GM23338 (cell line): ENCODE results near the gene ATP1B3.

Experiments used
- CREB1 ChIP-seq: fragments of 250-450 bp; sonication (Bioruptor Pico); IDR thresholded peaks from 2 replicates; pipeline ENCODE4 v1.5.0; 2020; ENCODE audit warnings: low read depth, mild to moderate bottlenecking, moderate library complexity
- EZH2 ChIP-seq: fragments of 200-600 bp; sonication (generic); IDR thresholded peaks from one replicate; pipeline ENCODE4 v1.8.0; 2017; ENCODE audit warnings: antibody characterized with exemption, mild to moderate bottlenecking, low read depth; ENCODE audit not compliant: unreplicated experiment
- EZH2phosphoT487 ChIP-seq: fragments of 200-600 bp; sonication (generic); IDR thresholded peaks from one replicate; pipeline ENCODE4 v1.8.1; 2018; ENCODE audit warnings: antibody characterized with exemption; ENCODE audit not compliant: unreplicated experiment
- JUNB ChIP-seq: IDR thresholded peaks from one replicate; pipeline ENCODE4 v1.6.1; 2016; ENCODE audit warnings: antibody characterized with exemption; ENCODE audit not compliant: unreplicated experiment
- NANOG ChIP-seq: IDR thresholded peaks from 2 replicates; pipeline ENCODE4 v1.6.1; 2016; ENCODE audit warnings: antibody characterized with exemption, borderline replicate concordance
- POLR2AphosphoS5 ChIP-seq: IDR thresholded peaks from 2 replicates; pipeline ENCODE4 v1.6.1; 2016; ENCODE audit warnings: antibody characterized with exemption, low read depth
- STAT1 ChIP-seq: IDR thresholded peaks from one replicate; pipeline ENCODE4 v1.6.1; 2016; ENCODE audit warnings: antibody characterized with exemption; ENCODE audit not compliant: unreplicated experiment
- ZNF114 ChIP-seq: fragments of 250-450 bp; sonication (Bioruptor Pico); IDR thresholded peaks from 2 replicates; pipeline ENCODE4 v1.5.0; 2020; ENCODE audit warnings: mild to moderate bottlenecking, moderate library complexity
- ZNF331 ChIP-seq: fragments of 250-450 bp; sonication (Bioruptor Pico); IDR thresholded peaks from 2 replicates; pipeline ENCODE4 v1.5.0; 2020; ENCODE audit warnings: low read depth, mild to moderate bottlenecking, moderate library complexity
- TF ChIP-seq, protein P1 (sequence below), 2 experiments: fragments of 200-600 bp in 1 of 2; sonication (generic) in 1 of 2; conservative IDR thresholded peaks; 2 replicates each; pipeline versions ENCODE4 v1.5.1 to v1.6.1; 2016 to 2017; ENCODE audit warnings: antibody characterized with exemption in 2 of 2, low read depth in 2 of 2, mild to moderate bottlenecking in 2 of 2, moderate library complexity in 1 of 2
- TF ChIP-seq, protein P2 (sequence below): IDR thresholded peaks from one replicate; pipeline ENCODE4 v1.6.1; 2018; ENCODE audit warnings: antibody characterized with exemption; ENCODE audit not compliant: unreplicated experiment
- TF ChIP-seq, protein P3 (sequence below): fragments of 250-450 bp; sonication (Bioruptor Pico); IDR thresholded peaks from 2 replicates; pipeline ENCODE4 v1.5.0; 2020; ENCODE audit warnings: mild to moderate bottlenecking, moderate library complexity
- TF ChIP-seq, protein P4 (sequence below): IDR thresholded peaks from 2 replicates; pipeline ENCODE4 v1.6.1; 2016; ENCODE audit warnings: antibody characterized with exemption

DNA sequence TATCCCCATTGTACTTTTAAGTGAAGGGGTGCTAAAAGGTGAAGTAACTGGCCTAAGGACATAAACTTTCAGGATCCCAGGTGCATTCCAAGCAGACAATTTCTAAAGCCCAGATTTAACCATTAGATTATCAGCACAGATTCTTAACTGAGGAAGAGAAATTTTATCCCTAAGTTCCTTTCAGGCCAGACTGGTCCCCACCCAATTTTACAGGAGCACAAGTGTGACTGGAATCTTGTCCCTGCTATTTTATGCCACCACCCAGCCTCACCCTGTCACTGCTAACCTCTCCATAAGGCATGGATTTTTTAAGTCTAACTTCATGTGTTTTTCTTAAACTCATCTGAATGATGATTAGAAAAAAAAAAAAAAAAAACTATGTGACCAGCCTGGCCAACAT is 37.1 kb upstream of the ATP1B3 start:
- TF ChIP-seq POLR2AphosphoS5: no peak
- TF ChIP-seq, protein P1, sequence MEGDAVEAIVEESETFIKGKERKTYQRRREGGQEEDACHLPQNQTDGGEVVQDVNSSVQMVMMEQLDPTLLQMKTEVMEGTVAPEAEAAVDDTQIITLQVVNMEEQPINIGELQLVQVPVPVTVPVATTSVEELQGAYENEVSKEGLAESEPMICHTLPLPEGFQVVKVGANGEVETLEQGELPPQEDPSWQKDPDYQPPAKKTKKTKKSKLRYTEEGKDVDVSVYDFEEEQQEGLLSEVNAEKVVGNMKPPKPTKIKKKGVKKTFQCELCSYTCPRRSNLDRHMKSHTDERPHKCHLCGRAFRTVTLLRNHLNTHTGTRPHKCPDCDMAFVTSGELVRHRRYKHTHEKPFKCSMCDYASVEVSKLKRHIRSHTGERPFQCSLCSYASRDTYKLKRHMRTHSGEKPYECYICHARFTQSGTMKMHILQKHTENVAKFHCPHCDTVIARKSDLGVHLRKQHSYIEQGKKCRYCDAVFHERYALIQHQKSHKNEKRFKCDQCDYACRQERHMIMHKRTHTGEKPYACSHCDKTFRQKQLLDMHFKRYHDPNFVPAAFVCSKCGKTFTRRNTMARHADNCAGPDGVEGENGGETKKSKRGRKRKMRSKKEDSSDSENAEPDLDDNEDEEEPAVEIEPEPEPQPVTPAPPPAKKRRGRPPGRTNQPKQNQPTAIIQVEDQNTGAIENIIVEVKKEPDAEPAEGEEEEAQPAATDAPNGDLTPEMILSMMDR (conservative IDR thresholded peaks at IDR 0.05; ENCODE audit: low read depth in 2 of 2): no peak
- TF ChIP-seq EZH2: no peak
- no peak for TF ChIP-seq STAT1
- TF ChIP-seq, protein P2, sequence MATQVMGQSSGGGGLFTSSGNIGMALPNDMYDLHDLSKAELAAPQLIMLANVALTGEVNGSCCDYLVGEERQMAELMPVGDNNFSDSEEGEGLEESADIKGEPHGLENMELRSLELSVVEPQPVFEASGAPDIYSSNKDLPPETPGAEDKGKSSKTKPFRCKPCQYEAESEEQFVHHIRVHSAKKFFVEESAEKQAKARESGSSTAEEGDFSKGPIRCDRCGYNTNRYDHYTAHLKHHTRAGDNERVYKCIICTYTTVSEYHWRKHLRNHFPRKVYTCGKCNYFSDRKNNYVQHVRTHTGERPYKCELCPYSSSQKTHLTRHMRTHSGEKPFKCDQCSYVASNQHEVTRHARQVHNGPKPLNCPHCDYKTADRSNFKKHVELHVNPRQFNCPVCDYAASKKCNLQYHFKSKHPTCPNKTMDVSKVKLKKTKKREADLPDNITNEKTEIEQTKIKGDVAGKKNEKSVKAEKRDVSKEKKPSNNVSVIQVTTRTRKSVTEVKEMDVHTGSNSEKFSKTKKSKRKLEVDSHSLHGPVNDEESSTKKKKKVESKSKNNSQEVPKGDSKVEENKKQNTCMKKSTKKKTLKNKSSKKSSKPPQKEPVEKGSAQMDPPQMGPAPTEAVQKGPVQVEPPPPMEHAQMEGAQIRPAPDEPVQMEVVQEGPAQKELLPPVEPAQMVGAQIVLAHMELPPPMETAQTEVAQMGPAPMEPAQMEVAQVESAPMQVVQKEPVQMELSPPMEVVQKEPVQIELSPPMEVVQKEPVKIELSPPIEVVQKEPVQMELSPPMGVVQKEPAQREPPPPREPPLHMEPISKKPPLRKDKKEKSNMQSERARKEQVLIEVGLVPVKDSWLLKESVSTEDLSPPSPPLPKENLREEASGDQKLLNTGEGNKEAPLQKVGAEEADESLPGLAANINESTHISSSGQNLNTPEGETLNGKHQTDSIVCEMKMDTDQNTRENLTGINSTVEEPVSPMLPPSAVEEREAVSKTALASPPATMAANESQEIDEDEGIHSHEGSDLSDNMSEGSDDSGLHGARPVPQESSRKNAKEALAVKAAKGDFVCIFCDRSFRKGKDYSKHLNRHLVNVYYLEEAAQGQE: no peak
- TF ChIP-seq CREB1 (CRISPR knock-in tag): no peak
- TF ChIP-seq JUNB: no peak
- TF ChIP-seq EZH2phosphoT487: no peak
- no peak for TF ChIP-seq ZNF114 (CRISPR knock-in tag)
- TF ChIP-seq, protein P3, sequence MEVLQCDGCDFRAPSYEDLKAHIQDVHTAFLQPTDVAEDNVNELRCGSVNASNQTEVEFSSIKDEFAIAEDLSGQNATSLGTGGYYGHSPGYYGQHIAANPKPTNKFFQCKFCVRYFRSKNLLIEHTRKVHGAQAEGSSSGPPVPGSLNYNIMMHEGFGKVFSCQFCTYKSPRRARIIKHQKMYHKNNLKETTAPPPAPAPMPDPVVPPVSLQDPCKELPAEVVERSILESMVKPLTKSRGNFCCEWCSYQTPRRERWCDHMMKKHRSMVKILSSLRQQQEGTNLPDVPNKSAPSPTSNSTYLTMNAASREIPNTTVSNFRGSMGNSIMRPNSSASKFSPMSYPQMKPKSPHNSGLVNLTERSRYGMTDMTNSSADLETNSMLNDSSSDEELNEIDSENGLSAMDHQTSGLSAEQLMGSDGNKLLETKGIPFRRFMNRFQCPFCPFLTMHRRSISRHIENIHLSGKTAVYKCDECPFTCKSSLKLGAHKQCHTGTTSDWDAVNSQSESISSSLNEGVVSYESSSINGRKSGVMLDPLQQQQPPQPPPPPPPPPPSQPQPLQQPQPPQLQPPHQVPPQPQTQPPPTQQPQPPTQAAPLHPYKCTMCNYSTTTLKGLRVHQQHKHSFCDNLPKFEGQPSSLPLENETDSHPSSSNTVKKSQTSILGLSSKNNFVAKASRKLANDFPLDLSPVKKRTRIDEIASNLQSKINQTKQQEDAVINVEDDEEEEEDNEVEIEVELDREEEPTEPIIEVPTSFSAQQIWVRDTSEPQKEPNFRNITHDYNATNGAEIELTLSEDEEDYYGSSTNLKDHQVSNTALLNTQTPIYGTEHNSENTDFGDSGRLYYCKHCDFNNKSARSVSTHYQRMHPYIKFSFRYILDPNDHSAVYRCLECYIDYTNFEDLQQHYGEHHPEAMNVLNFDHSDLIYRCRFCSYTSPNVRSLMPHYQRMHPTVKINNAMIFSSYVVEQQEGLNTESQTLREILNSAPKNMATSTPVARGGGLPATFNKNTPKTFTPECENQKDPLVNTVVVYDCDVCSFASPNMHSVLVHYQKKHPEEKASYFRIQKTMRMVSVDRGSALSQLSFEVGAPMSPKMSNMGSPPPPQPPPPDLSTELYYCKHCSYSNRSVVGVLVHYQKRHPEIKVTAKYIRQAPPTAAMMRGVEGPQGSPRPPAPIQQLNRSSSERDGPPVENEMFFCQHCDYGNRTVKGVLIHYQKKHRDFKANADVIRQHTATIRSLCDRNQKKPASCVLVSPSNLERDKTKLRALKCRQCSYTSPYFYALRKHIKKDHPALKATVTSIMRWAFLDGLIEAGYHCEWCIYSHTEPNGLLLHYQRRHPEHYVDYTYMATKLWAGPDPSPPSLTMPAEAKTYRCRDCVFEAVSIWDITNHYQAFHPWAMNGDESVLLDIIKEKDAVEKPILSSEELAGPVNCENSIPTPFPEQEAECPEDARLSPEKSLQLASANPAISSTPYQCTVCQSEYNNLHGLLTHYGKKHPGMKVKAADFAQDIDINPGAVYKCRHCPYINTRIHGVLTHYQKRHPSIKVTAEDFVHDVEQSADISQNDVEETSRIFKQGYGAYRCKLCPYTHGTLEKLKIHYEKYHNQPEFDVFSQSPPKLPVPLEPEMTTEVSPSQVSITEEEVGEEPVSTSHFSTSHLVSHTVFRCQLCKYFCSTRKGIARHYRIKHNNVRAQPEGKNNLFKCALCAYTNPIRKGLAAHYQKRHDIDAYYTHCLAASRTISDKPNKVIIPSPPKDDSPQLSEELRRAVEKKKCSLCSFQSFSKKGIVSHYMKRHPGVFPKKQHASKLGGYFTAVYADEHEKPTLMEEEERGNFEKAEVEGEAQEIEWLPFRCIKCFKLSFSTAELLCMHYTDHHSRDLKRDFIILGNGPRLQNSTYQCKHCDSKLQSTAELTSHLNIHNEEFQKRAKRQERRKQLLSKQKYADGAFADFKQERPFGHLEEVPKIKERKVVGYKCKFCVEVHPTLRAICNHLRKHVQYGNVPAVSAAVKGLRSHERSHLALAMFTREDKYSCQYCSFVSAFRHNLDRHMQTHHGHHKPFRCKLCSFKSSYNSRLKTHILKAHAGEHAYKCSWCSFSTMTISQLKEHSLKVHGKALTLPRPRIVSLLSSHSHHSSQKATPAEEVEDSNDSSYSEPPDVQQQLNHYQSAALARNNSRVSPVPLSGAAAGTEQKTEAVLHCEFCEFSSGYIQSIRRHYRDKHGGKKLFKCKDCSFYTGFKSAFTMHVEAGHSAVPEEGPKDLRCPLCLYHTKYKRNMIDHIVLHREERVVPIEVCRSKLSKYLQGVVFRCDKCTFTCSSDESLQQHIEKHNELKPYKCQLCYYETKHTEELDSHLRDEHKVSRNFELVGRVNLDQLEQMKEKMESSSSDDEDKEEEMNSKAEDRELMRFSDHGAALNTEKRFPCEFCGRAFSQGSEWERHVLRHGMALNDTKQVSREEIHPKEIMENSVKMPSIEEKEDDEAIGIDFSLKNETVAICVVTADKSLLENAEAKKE: no peak
- TF ChIP-seq, protein P4, sequence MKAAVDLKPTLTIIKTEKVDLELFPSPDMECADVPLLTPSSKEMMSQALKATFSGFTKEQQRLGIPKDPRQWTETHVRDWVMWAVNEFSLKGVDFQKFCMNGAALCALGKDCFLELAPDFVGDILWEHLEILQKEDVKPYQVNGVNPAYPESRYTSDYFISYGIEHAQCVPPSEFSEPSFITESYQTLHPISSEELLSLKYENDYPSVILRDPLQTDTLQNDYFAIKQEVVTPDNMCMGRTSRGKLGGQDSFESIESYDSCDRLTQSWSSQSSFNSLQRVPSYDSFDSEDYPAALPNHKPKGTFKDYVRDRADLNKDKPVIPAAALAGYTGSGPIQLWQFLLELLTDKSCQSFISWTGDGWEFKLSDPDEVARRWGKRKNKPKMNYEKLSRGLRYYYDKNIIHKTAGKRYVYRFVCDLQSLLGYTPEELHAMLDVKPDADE: no peak
- no peak for TF ChIP-seq ZNF331 (CRISPR knock-in tag)
- no peak for TF ChIP-seq NANOG
